A549 (cell line): ENCODE results near the gene ERMAP. TPM values are rescaled to one million over a fixed set of nuclear protein-coding genes. Genes with fewer than 3 reads are reported as not detected.

Source experiments
- ATAC-seq, 2 experiments: fragments of 200-7000 bp in 1 of 2; fragments of >200 bp in 1 of 2; cut with Nextera tagmentation in 1 of 2; cut with Tn5 transposase in 1 of 2; 3 replicates each; pipeline versions ENCODE4 v1.8.0 to v1.9.1; 2018 to 2020; ENCODE audit warnings: mild to moderate bottlenecking in 1 of 2, moderate library complexity in 1 of 2
- CTCF ChIA-PET: fragments of 300-600 bp; sonication (Branson Sonifier 250); formaldehyde crosslinking; extraction: SDS; loops from one replicate; lab custom pipeline; 2021; ENCODE audit warnings: antibody characterized with exemption, inconsistent platforms; lab: Yijun Ruan, JAX
- POLR2A ChIA-PET: fragments of 350-600 bp; formaldehyde crosslinking; extraction: SDS; loops from one replicate; lab custom pipeline; 2021; ENCODE audit warnings: antibody characterized with exemption, inconsistent platforms; lab: Yijun Ruan, JAX
- DNase-seq, 2 experiments: peaks; one replicate each; pipeline versions ENCODE4 v3.0.0 to v3.0.0-alpha.2; 2011 to 2016; ENCODE audit warnings: low read depth in 1 of 2, low spot score in 1 of 2
- FAIRE-seq: peaks from 2 replicates; lab custom pipeline; 2011; peaks lifted over from hg19 to GRCh38; lab: Jason Lieb, UNC
- H3K27ac ChIP-seq, 2 experiments: fragments of >200 bp; sonication (Bioruptor Twin); formaldehyde crosslinking; 3 replicates each; pipeline ENCODE4 v1.5.1; 2016 to 2017
- H3K4me1 ChIP-seq: fragments of >200 bp; sonication (Bioruptor Twin); formaldehyde crosslinking; 3 replicates; pipeline ENCODE4 v1.6.1; 2016
- H3K4me2 ChIP-seq: fragments of >200 bp; sonication (Bioruptor Twin); formaldehyde crosslinking; 3 replicates; pipeline ENCODE4 v1.6.1; 2016
- H3K4me3 ChIP-seq: fragments of >200 bp; sonication (Bioruptor Twin); formaldehyde crosslinking; 3 replicates; pipeline ENCODE4 v1.5.1; 2016
- H3K9me3 ChIP-seq: fragments of >200 bp; sonication (Bioruptor Twin); formaldehyde crosslinking; 3 replicates; pipeline ENCODE4 v1.6.1; 2016
- CBX2 ChIP-seq: fragments of 200-600 bp; sonication (generic); IDR thresholded peaks from 2 replicates; pipeline ENCODE4 v1.6.1; 2016; ENCODE audit warnings: low read depth, mild to moderate bottlenecking, borderline replicate concordance
- CBX8 ChIP-seq: fragments of 200-600 bp; sonication (generic); IDR thresholded peaks from 2 replicates; pipeline ENCODE4 v1.6.1; 2016
- CHD4 ChIP-seq: fragments of 200-600 bp; sonication (generic); IDR thresholded peaks from 2 replicates; pipeline ENCODE4 v1.6.1; 2016; ENCODE audit warnings: antibody characterized with exemption, mild to moderate bottlenecking, borderline replicate concordance
- CTCF ChIP-seq: fragments of >200 bp; sonication (Bioruptor Twin); formaldehyde crosslinking; IDR thresholded peaks from 3 replicates; pipeline ENCODE4 v1.5.1; 2016
- ESRRA ChIP-seq: fragments of 150-350 bp; IDR thresholded peaks from 2 replicates; pipeline ENCODE4 v1.6.1; 2014; ENCODE audit warnings: mild to moderate bottlenecking, low read length, borderline replicate concordance
- FOSB ChIP-seq: fragments of 250-450 bp; sonication (Bioruptor Pico); IDR thresholded peaks from 2 replicates; pipeline ENCODE4 v1.5.0; 2020; ENCODE audit warnings: mild to moderate bottlenecking, moderate library complexity
- FOSL2 ChIP-seq, 2 experiments: fragments of 450-650 bp in 1 of 2; fragments of >200 bp in 1 of 2; sonication (Bioruptor Twin) in 1 of 2; formaldehyde crosslinking; IDR thresholded peaks; 2 replicates each; pipeline versions ENCODE4 v1.5.0 to v1.6.1; 2016 to 2020; ENCODE audit warnings: mild to moderate bottlenecking in 1 of 2, moderate library complexity in 1 of 2
- FOXS1 ChIP-seq: fragments of 250-450 bp; sonication (Bioruptor Pico); IDR thresholded peaks from 2 replicates; pipeline ENCODE4 v1.5.0; 2020; ENCODE audit warnings: mild to moderate bottlenecking, moderate library complexity
- GATA3 ChIP-seq: IDR thresholded peaks from 2 replicates; pipeline ENCODE4 v1.6.1; 2012; ENCODE audit warnings: borderline replicate concordance
- JUN ChIP-seq, 2 experiments: fragments of >200 bp; sonication (Bioruptor Twin); formaldehyde crosslinking; IDR thresholded peaks; 2 replicates in 1 of 2; 3 replicates in 1 of 2; pipeline ENCODE4 v1.6.1; 2016 to 2017
- MAZ ChIP-seq: fragments of 150-350 bp; IDR thresholded peaks from 2 replicates; pipeline ENCODE4 v1.6.1; 2014; ENCODE audit warnings: antibody characterized with exemption, low read depth, low read length, borderline replicate concordance
- MYC ChIP-seq: IDR thresholded peaks from 2 replicates; pipeline ENCODE4 v1.6.1; 2012; ENCODE audit warnings: mild to moderate bottlenecking, inconsistent platforms, low read length, improper control_type of control experiment, borderline replicate concordance
- NFE2L2 ChIP-seq: fragments of 150-350 bp; conservative IDR thresholded peaks from 2 replicates; pipeline ENCODE4 v1.6.1; 2014; ENCODE audit warnings: low read length
- NPAS2 ChIP-seq: fragments of 250-450 bp; sonication (Bioruptor Pico); IDR thresholded peaks from 2 replicates; pipeline ENCODE4 v1.8.0; 2022; ENCODE audit warnings: mild to moderate bottlenecking, moderate library complexity, borderline replicate concordance
- POLR2A ChIP-seq: IDR thresholded peaks from 2 replicates; pipeline ENCODE4 v1.6.1; 2012; ENCODE audit warnings: mild to moderate bottlenecking, low read length
- POLR2AphosphoS2 ChIP-seq: conservative IDR thresholded peaks from 2 replicates; pipeline ENCODE4 v1.6.1; 2012; ENCODE audit warnings: low read length, improper control_type of control experiment, inconsistent platforms
- RAD21 ChIP-seq, 2 experiments: fragments of >200 bp in 1 of 2; sonication (Bioruptor Twin) in 1 of 2; formaldehyde crosslinking in 1 of 2; IDR thresholded peaks in 1 of 2; conservative IDR thresholded peaks in 1 of 2; 2 replicates in 1 of 2; 3 replicates in 1 of 2; pipeline ENCODE4 v1.6.1; 2012 to 2018; ENCODE audit warnings: inconsistent platforms in 1 of 2
- REST ChIP-seq: fragments of 200-600 bp; sonication (generic); IDR thresholded peaks from 2 replicates; pipeline ENCODE4 v1.6.1; 2016; ENCODE audit warnings: antibody characterized with exemption, mild to moderate bottlenecking, moderate library complexity
- RFX5 ChIP-seq: fragments of 450-650 bp; IDR thresholded peaks from 2 replicates; pipeline ENCODE4 v1.7.1; 2014; ENCODE audit warnings: antibody characterized with exemption, mild to moderate bottlenecking, moderate library complexity
- RNF2 ChIP-seq: fragments of 200-600 bp; sonication (generic); IDR thresholded peaks from 2 replicates; pipeline ENCODE4 v1.6.1; 2016; ENCODE audit warnings: low read depth, mild to moderate bottlenecking, antibody characterized with exemption, moderate library complexity, borderline replicate concordance
- SMC3 ChIP-seq: fragments of >200 bp; sonication (Bioruptor Twin); formaldehyde crosslinking; IDR thresholded peaks from 3 replicates; pipeline ENCODE4 v1.6.1; 2018; ENCODE audit warnings: inconsistent platforms
- SREBF2 ChIP-seq: fragments of 450-650 bp; IDR thresholded peaks from 2 replicates; pipeline ENCODE4 v1.6.1; 2014; ENCODE audit warnings: mild to moderate bottlenecking, moderate library complexity
- ZNF302 ChIP-seq: fragments of 250-450 bp; sonication (Bioruptor Pico); IDR thresholded peaks from 2 replicates; pipeline ENCODE4 v1.9.0; 2021; ENCODE audit warnings: inconsistent platforms, mild to moderate bottlenecking, moderate library complexity
- ZSCAN20 ChIP-seq: fragments of 250-450 bp; sonication (Bioruptor Pico); IDR thresholded peaks from 2 replicates; pipeline ENCODE4 v1.8.0; 2022; ENCODE audit warnings: mild to moderate bottlenecking, moderate library complexity
- WGBS: methylation state at CpG from one replicate; pipeline ENCODE4 v1.1.6; 2017; ENCODE audit errors: missing lambda C conversion rate; 5-methylcytosine and 5-hydroxymethylcytosine counted together
- polyA plus RNA-seq, 4 experiments: library from polyadenylated mRNA; depleted of rRNA in 3 of 4; stranded (reverse); fragments of >200 nt; fragmentation: RNase III in 1 of 4; extraction: RNeasy Plus Mini Kit Qiagen cat#74134 plus additional on column Dnase treatment in 1 of 4; gene quantifications; 2 replicates in 3 of 4; 3 replicates in 1 of 4; pipeline ENCODE4 v1.2.3, GENCODE V29; 2011 to 2017
- TF ChIP-seq, protein P1 (sequence below): IDR thresholded peaks from 2 replicates; pipeline ENCODE4 v1.6.1; 2012
- TF ChIP-seq, protein P2 (sequence below): fragments of 250-450 bp; sonication (Bioruptor Pico); IDR thresholded peaks from 2 replicates; pipeline ENCODE4 v1.5.0; 2021; ENCODE audit warnings: mild to moderate bottlenecking, moderate library complexity, borderline replicate concordance

ERMAP gene
- polyA plus RNA-seq, 2 of the 4 experiments (the other 2 are of a cell fraction): 5.4 to 10.7 TPM

GRCh38 chr1:42888013-42888633, 71.2 kb downstream of the ERMAP start:
- 90% methylated on average over 26 of the region's 31 CpGs for WGBS
- DNase-seq: no peak
- no peak for TF ChIP-seq FOSL2 (IDR thresholded peaks at IDR 0.05)
- no peak for TF ChIP-seq FOSL2 (CRISPR knock-in tag; IDR thresholded peaks at IDR 0.05)
- TF ChIP-seq SMC3: no peak
- no peak for TF ChIP-seq ZSCAN20 (CRISPR knock-in tag)
- TF ChIP-seq FOSB (CRISPR knock-in tag): no peak
- no peak for TF ChIP-seq ZNF302 (CRISPR knock-in tag)
- TF ChIP-seq CHD4: no peak
- TF ChIP-seq CTCF: no peak
- no peak for TF ChIP-seq RAD21 (conservative IDR thresholded peaks at IDR 0.05 in 1 of 2, IDR thresholded peaks at IDR 0.05 in 1 of 2)
- TF ChIP-seq RNF2: no peak
- no peak for TF ChIP-seq RFX5
- TF ChIP-seq MYC: no peak
- Histone ChIP-seq H3K4me2 (no peak overlapping the region), H3K27ac (no peak overlapping the region), H3K9me3 (no peaks in the 10 kb centered on the region), H3K4me3 (no peak overlapping the region), H3K4me1 (no peaks in the 10 kb centered on the region)
- POLR2A ChIA-PET: no interaction called here
- CTCF ChIA-PET: interaction anchor here (1.3 kb wide), 1 partner anchor 11 kb away, joined by 3 read pairs; no protein-coding TSS in a partner anchor
- no peak for FAIRE-seq
- ATAC-seq: no peak

DNA sequence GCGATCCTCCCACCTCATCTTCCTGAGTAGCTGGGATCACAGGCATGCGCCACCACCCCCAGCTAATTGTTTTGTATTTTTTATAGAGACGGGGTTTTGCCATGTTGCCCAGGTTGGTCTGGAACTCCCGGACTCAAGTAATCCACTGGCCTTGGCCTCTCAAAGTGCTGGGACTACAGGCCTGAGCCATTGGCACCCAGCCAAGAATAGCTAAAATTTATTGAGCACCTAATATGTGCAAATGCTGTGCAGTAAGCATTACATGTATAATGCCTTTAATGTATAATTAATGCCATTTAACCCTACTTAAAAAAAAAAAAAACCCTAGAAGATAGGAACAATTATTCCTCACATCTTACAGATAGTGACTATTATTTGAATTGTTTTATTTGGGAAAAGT, 72.3 kb downstream of the ERMAP start:
- CTCF ChIA-PET: no interaction called here
- no peak for DNase-seq
- no peak for ATAC-seq
- no peak for FAIRE-seq
- Histone ChIP-seq H3K4me3 (no peak overlapping the region), H3K4me2 (no peak overlapping the region), H3K4me1 (no peaks in the 10 kb centered on the region), H3K27ac (no peak overlapping the region), H3K9me3 (no peaks in the 10 kb centered on the region)
- POLR2A ChIA-PET: no interaction called here
- WGBS: 66% methylated on average over 4 of the region's 4 CpGs
- no peak for TF ChIP-seq POLR2AphosphoS2
- TF ChIP-seq JUN (IDR thresholded peaks at IDR 0.05): no peak
- TF ChIP-seq, protein P1, sequence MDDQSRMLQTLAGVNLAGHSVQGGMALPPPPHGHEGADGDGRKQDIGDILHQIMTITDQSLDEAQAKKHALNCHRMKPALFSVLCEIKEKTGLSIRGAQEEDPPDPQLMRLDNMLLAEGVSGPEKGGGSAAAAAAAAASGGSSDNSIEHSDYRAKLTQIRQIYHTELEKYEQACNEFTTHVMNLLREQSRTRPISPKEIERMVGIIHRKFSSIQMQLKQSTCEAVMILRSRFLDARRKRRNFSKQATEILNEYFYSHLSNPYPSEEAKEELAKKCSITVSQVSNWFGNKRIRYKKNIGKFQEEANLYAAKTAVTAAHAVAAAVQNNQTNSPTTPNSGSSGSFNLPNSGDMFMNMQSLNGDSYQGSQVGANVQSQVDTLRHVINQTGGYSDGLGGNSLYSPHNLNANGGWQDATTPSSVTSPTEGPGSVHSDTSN: no peak
- no peak for TF ChIP-seq POLR2A
- TF ChIP-seq CBX8: no peak
- TF ChIP-seq, protein P2, sequence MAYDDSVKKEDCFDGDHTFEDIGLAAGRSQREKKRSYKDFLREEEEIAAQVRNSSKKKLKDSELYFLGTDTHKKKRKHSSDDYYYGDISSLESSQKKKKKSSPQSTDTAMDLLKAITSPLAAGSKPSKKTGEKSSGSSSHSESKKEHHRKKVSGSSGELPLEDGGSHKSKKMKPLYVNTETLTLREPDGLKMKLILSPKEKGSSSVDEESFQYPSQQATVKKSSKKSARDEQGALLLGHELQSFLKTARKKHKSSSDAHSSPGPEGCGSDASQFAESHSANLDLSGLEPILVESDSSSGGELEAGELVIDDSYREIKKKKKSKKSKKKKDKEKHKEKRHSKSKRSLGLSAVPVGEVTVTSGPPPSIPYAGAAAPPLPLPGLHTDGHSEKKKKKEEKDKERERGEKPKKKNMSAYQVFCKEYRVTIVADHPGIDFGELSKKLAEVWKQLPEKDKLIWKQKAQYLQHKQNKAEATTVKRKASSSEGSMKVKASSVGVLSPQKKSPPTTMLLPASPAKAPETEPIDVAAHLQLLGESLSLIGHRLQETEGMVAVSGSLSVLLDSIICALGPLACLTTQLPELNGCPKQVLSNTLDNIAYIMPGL: no peak
- no peak for TF ChIP-seq GATA3
- TF ChIP-seq FOXS1 (CRISPR knock-in tag): no peak
- no peak for TF ChIP-seq ESRRA
- no peak for TF ChIP-seq RNF2
- TF ChIP-seq MAZ: no peak
- no peak for TF ChIP-seq CBX2
- no peak for TF ChIP-seq NPAS2 (CRISPR knock-in tag)
- no peak for TF ChIP-seq NFE2L2
- no peak for TF ChIP-seq CTCF
- TF ChIP-seq REST: no peak
- no peak for TF ChIP-seq SREBF2
